IPS-20b (cell line): ENCODE measurements around the gene CPLX1.

Experiments used
- H3K27ac ChIP-seq: one replicate; pipeline ENCODE4 v1.5.1; 2013; ENCODE audit warnings: low read length
- H3K27me3 ChIP-seq: 2 replicates; pipeline ENCODE4 v1.6.1; 2013; ENCODE audit warnings: mild to moderate bottlenecking, low read length, inconsistent platforms; ENCODE audit not compliant: insufficient read depth
- H3K36me3 ChIP-seq: 2 replicates; pipeline ENCODE4 v1.6.1; 2013; ENCODE audit warnings: low read depth, mild to moderate bottlenecking, inconsistent platforms, low read length, moderate library complexity; ENCODE audit not compliant: insufficient read depth
- H3K4me1 ChIP-seq: 2 replicates; pipeline ENCODE4 v1.6.1; 2013; ENCODE audit warnings: mild to moderate bottlenecking, control low read depth, inconsistent platforms, low read length, moderate library complexity; ENCODE audit not compliant: insufficient read depth
- H3K4me3 ChIP-seq: 2 replicates; pipeline ENCODE4 v1.5.1; 2013; ENCODE audit warnings: mild to moderate bottlenecking, low read length, inconsistent platforms
- H3K9ac ChIP-seq: 2 replicates; pipeline ENCODE4 v1.6.1; 2013; ENCODE audit warnings: low read depth, mild to moderate bottlenecking, inconsistent platforms, low read length, moderate library complexity
- H3K9me3 ChIP-seq: 2 replicates; pipeline ENCODE4 v1.6.1; 2013; ENCODE audit warnings: mild to moderate bottlenecking, low read depth, low read length, inconsistent platforms; ENCODE audit not compliant: insufficient read depth

Gene CPLX1

DNA sequence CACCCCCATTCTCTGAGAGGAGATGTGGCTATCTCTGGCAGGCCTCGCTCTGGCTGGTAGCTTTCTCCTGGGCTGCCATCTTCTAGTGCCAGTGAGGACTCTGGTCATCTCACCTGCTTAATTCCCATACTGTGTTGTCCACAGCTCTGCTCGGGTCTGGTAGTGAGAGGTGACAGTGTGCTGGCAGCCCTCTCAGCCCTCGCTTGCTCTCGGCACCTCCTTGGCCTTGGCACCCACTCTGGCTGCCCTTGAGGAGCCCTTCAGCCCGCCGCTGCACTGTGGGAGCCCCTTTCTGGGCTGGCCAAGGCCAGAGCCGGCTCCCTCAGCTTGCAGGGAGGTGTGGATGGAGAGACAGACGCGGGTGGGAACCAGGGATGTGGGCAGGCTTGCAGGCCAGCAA lies 52.7 kb downstream of the CPLX1 start:
- no peaks in the 10 kb centered on the region for H3K4me1 ChIP-seq
- H3K27ac ChIP-seq, result no peak overlapping the region
- no peak overlapping the region for H3K4me3 ChIP-seq
- peaks cover 75% of the 10 kb centered on the region for H3K36me3 ChIP-seq
- H3K9ac ChIP-seq, result no peak overlapping the region
- H3K27me3 ChIP-seq, result no peaks in the 10 kb centered on the region
- H3K9me3 ChIP-seq, result no peaks in the 10 kb centered on the region

GRCh38 chr4:772776-773175 lies 53.2 kb downstream of the CPLX1 start:
- H3K36me3 ChIP-seq, result peaks cover 75% of the 10 kb centered on the region
- H3K9me3 ChIP-seq, result no peaks in the 10 kb centered on the region
- H3K4me1 ChIP-seq, result no peaks in the 10 kb centered on the region
- no peak overlapping the region for H3K27ac ChIP-seq
- H3K4me3 ChIP-seq, result no peak overlapping the region
- H3K27me3 ChIP-seq, result no peaks in the 10 kb centered on the region
- H3K9ac ChIP-seq, result no peak overlapping the region

DNA sequence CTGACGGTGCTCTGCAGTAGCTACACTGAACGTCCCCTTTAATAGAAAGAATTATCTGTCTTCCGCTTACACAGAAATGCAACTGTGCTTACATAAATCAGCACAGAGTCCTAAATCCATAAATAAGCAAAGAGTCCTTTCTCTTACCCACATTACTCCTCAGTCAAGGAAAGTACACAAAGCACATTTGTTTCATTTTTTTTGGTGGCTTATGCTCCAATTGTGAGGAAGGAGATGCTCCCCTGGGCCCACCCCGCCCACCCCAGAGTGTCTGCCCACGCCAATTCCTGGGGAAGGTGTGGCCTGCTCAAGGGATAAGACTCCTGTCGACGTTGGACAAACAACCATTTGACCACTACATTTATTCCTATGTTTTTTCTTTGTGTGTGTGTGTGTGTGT lies 53.8 kb downstream of the CPLX1 start:
- Histone ChIP-seq H3K4me3 (no peak overlapping the region), H3K9me3 (no peaks in the 10 kb centered on the region), H3K27me3 (no peaks in the 10 kb centered on the region), H3K36me3 (peaks cover 75% of the 10 kb centered on the region), H3K4me1 (0 out of 2 replicates have a peak, but pooled peaks cover 2% of the 10 kb centered on the region), H3K9ac (no peak overlapping the region), H3K27ac (no peak overlapping the region)

DNA sequence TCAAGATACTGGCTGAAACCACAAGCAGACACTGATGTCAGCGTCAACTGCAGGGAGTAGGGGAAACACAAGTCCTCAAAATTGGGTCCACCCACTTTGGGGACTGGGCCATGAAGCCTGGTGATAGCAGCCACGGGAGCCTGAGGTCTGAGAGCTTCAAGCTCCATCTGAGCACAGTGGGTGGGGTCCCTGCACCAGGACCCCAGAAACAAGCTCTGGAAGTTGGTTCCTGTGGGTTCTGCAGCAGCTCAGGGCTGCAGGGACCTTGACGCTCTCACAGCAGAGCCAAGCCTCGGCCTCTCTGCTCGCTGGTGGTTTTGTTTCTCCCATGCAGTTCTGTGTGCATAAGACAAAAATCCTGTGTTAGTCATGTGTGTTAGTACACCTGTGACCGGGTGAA lies 54.5 kb downstream of the CPLX1 start:
- H3K27ac ChIP-seq, result no peak overlapping the region
- 0 out of 2 replicates have a peak, but pooled peaks cover 2% of the 10 kb centered on the region for H3K4me1 ChIP-seq
- H3K27me3 ChIP-seq, result no peaks in the 10 kb centered on the region
- no peaks in the 10 kb centered on the region for H3K9me3 ChIP-seq
- peaks cover 77% of the 10 kb centered on the region for H3K36me3 ChIP-seq
- no peak overlapping the region for H3K9ac ChIP-seq
- H3K4me3 ChIP-seq, result no peak overlapping the region

- Histone ChIP-seq H3K27me3 (no peaks in the 10 kb centered on the region), H3K9ac (no peak overlapping the region), H3K27ac (no peak overlapping the region), H3K4me1 (0 out of 2 replicates have a peak, but pooled peaks cover 2% of the 10 kb centered on the region), H3K4me3 (no peak overlapping the region), H3K36me3 (peaks cover 77% of the 10 kb centered on the region), H3K9me3 (no peaks in the 10 kb centered on the region)
These were observed 55.9 kb downstream of the CPLX1 start for GRCh38 chr4:770022-770421.

DNA sequence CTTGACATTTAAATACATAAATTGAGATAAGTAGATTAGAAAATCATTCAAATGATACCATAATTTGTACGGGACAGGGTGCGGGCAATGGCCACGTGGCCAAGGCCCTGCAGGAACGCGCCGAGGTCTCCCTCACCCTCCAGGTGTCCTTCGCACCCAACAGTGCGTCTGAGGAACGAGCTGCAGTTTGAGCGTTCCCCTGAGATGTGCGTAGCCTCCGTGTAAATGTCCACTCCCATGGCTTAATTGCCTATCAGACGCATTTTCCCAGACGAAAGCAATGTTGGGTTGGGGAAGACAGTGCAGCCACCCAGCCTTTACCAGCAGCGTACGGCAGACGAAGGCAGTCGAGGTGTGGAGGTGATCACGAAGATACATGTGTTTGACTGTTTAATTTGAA lies 56.4 kb downstream of the CPLX1 start:
- peaks cover 77% of the 10 kb centered on the region for H3K36me3 ChIP-seq
- no peaks in the 10 kb centered on the region for H3K9me3 ChIP-seq
- H3K4me3 ChIP-seq, result no peak overlapping the region
- H3K9ac ChIP-seq, result no peak overlapping the region
- 0 out of 2 replicates have a peak, but pooled peaks cover 2% of the 10 kb centered on the region for H3K4me1 ChIP-seq
- H3K27ac ChIP-seq, result no peak overlapping the region
- H3K27me3 ChIP-seq, result no peaks in the 10 kb centered on the region

GRCh38 chr4:768995-769394 lies 56.9 kb downstream of the CPLX1 start:
- H3K4me3 ChIP-seq, result no peak overlapping the region
- H3K9ac ChIP-seq, result no peak overlapping the region
- no peaks in the 10 kb centered on the region for H3K27me3 ChIP-seq
- no peaks in the 10 kb centered on the region for H3K9me3 ChIP-seq
- H3K36me3 ChIP-seq, result peaks cover 79% of the 10 kb centered on the region
- no peak overlapping the region for H3K27ac ChIP-seq
- H3K4me1 ChIP-seq, result 0 out of 2 replicates have a peak, but pooled peaks cover 2% of the 10 kb centered on the region

- Histone ChIP-seq H3K27ac (no peak overlapping the region), H3K9me3 (no peaks in the 10 kb centered on the region; the same call in 1 of the 2 replicates), H3K36me3 (peaks cover 86% of the 10 kb centered on the region), H3K4me3 (no peak overlapping the region), H3K27me3 (no peaks in the 10 kb centered on the region), H3K4me1 (0 out of 2 replicates have a peak, but pooled peaks cover 2% of the 10 kb centered on the region), H3K9ac (no peak overlapping the region)
These were observed 57.9 kb downstream of the CPLX1 start for GRCh38 chr4:768076-768475.

GRCh38 chr4:766559-767283 lies 59.2 kb downstream of the CPLX1 start:
- no peak overlapping the region for H3K4me3 ChIP-seq
- 0 out of 2 replicates have a peak, but pooled peaks cover 2% of the 10 kb centered on the region for H3K4me1 ChIP-seq
- no peak overlapping the region for H3K9ac ChIP-seq
- H3K36me3 ChIP-seq, result peaks cover 92% of the 10 kb centered on the region
- H3K27ac ChIP-seq, result no peak overlapping the region
- H3K9me3 ChIP-seq, result no peaks in the 10 kb centered on the region; the same call in 1 of the 2 replicates
- no peaks in the 10 kb centered on the region for H3K27me3 ChIP-seq

- Histone ChIP-seq H3K9me3 (no peaks in the 10 kb centered on the region; the same call in 1 of the 2 replicates), H3K27me3 (no peaks in the 10 kb centered on the region), H3K4me1 (0 out of 2 replicates have a peak, but pooled peaks cover 2% of the 10 kb centered on the region), H3K36me3 (peaks cover 92% of the 10 kb centered on the region), H3K27ac (no peak overlapping the region), H3K4me3 (no peak overlapping the region), H3K9ac (no peak overlapping the region)
These were observed 59.8 kb downstream of the CPLX1 start for GRCh38 chr4:766152-766515.

DNA sequence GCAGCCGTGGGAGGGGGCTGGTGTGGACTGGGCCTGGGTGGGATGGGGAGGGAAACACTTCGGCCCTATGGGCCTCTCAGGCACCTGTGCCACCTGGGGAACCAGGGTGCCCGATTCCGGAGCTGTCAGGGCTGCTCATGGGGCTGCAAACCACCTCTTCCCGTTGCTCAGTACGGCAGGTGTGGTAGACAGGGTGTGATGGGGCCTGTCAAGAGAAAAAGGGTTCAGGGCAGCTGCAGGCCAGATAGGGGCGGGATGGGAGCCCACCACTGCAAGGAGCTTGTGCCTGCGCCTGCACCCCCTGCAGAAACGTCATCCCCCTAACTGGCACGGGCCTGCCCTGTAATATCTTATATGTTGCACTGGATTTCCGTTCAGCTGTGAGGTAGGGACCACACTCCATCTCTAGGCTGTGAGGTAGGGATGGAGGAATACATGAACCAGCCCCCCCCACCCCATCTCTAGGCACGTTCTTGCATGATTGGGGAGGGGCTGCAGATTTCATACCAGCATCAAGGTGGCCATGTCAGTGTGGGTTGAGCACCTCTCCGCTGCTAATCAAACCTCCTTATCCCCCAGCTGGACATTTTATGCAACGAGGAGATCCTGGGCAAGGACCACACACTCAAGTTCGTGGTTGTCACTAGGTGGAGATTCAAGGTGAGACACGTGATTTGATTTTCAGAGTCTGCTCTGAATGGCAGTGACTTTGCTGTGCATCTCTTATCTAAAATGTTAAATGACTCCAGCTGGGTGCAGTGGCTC lies 61.3 kb downstream of the CPLX1 start:
- no peaks in the 10 kb centered on the region for H3K27me3 ChIP-seq
- no peak overlapping the region for H3K4me3 ChIP-seq
- H3K36me3 ChIP-seq, result peaks cover 94% of the 10 kb centered on the region
- H3K9me3 ChIP-seq, result no peaks in the 10 kb centered on the region; the same call in 1 of the 2 replicates
- 0 out of 2 replicates have a peak, but pooled peaks cover 2% of the 10 kb centered on the region for H3K4me1 ChIP-seq
- H3K9ac ChIP-seq, result no peak overlapping the region
- H3K27ac ChIP-seq, result no peak overlapping the region

DNA sequence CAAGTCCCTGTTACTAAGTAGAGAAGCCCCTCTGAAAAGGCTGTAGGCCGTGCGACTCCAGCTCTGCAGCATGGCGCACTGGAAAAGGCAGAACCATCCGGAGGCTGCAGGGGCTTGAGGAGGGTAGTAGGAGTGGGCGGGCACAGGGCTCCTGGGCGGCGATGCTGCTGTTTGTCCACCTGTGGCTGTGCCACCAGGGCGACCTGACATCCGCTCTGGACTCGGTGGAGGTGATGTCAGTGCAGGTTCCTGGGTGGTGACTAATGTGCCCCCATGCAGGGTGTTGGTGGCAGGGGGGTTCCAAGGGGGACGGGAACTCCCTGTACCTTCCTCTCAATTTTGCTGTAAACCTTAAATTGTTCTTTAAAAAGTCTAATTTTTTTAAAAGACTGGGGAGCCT lies 62.0 kb downstream of the CPLX1 start:
- Histone ChIP-seq H3K4me1 (0 out of 2 replicates have a peak, but pooled peaks cover 2% of the 10 kb centered on the region), H3K27me3 (no peaks in the 10 kb centered on the region), H3K36me3 (peaks cover 87% of the 10 kb centered on the region), H3K27ac (no peak overlapping the region), H3K4me3 (no peak overlapping the region), H3K9me3 (no peaks in the 10 kb centered on the region; the same call in 1 of the 2 replicates), H3K9ac (no peak overlapping the region)
